GM23338 (cell line): ENCODE data around the gene PTBP3. TPM values are rescaled to one million over a fixed set of nuclear protein-coding genes. Genes with fewer than 3 reads are reported as not detected.

Source experiments
- ATAC-seq: fragments of 200-7000 bp; cut with Tn5 transposase; 3 replicates; pipeline ENCODE4 v1.9.1; 2020
- DNase-seq: peaks from one replicate; pipeline ENCODE4 v3.0.0-alpha.2; 2015; ENCODE audit warnings: low spot score
- H2AFZ ChIP-seq: fragments of 200-600 bp; sonication (generic); 2 replicates; pipeline ENCODE4 v1.8.0; 2016; ENCODE audit warnings: antibody characterized with exemption, mild to moderate bottlenecking, moderate library complexity
- H3F3A ChIP-seq: fragments of 200-600 bp; sonication (generic); replicated peaks from 2 replicates; pipeline ENCODE4 v1.8.0; 2017; ENCODE audit warnings: antibody characterized with exemption, mixed run types, low read depth
- H3K27ac ChIP-seq: fragments of 200-600 bp; sonication (generic); 2 replicates; pipeline ENCODE4 v1.6.1; 2016; ENCODE audit warnings: low read depth
- H3K27me3 ChIP-seq: fragments of 200-600 bp; sonication (generic); 2 replicates; pipeline ENCODE4 v1.8.0; 2016; ENCODE audit warnings: mild to moderate bottlenecking, mixed run types, moderate library complexity; ENCODE audit not compliant: insufficient read depth
- H3K36me3 ChIP-seq: fragments of 200-600 bp; sonication (generic); 2 replicates; pipeline ENCODE4 v1.8.0; 2016; ENCODE audit warnings: mild to moderate bottlenecking; ENCODE audit not compliant: insufficient read depth
- H3K4me1 ChIP-seq: fragments of 200-600 bp; sonication (generic); 2 replicates; pipeline ENCODE4 v1.8.0; 2016; ENCODE audit warnings: mild to moderate bottlenecking, moderate library complexity; ENCODE audit not compliant: insufficient read depth
- H3K4me2 ChIP-seq: fragments of 200-600 bp; sonication (generic); 2 replicates; pipeline ENCODE4 v1.7.1; 2017; ENCODE audit warnings: mixed run types
- H3K4me3 ChIP-seq: fragments of 200-600 bp; sonication (generic); 2 replicates; pipeline ENCODE4 v1.6.1; 2016; ENCODE audit warnings: mixed run types
- H3K79me2 ChIP-seq: fragments of 200-600 bp; sonication (generic); replicated peaks from 2 replicates; pipeline ENCODE4 v1.8.0; 2017; ENCODE audit warnings: mild to moderate bottlenecking; ENCODE audit not compliant: insufficient read depth
- H3K9me2 ChIP-seq: fragments of 200-600 bp; sonication (generic); 2 replicates; pipeline ENCODE4 v1.8.0; 2017; ENCODE audit not compliant: insufficient read depth
- H4K20me1 ChIP-seq: fragments of 200-600 bp; sonication (generic); replicated peaks from 2 replicates; pipeline ENCODE4 v1.8.0; 2017; ENCODE audit warnings: mild to moderate bottlenecking; ENCODE audit not compliant: insufficient read depth
- H3K27ac Mint-ChIP-seq: 2 replicates; pipeline ENCODE4 v1.8.0; 2020; ENCODE audit warnings: inconsistent platforms, mild to moderate bottlenecking, moderate library complexity, mixed read lengths
- H3K27me3 Mint-ChIP-seq: 3 replicates; pipeline ENCODE4 v1.8.0; 2022; ENCODE audit warnings: low read depth, mild to moderate bottlenecking, moderate library complexity, mixed read lengths, inconsistent platforms; ENCODE audit not compliant: insufficient read depth, poor library complexity
- H3K36me3 Mint-ChIP-seq: 3 replicates; pipeline ENCODE4 v1.8.0; 2021; ENCODE audit warnings: low read depth, mild to moderate bottlenecking, inconsistent platforms, moderate library complexity, mixed read lengths
- H3K4me1 Mint-ChIP-seq: 3 replicates; pipeline ENCODE4 v1.8.0; 2020; ENCODE audit warnings: mild to moderate bottlenecking, inconsistent platforms, mixed read lengths
- H3K4me3 Mint-ChIP-seq: 3 replicates; pipeline ENCODE4 v1.8.0; 2021; ENCODE audit warnings: moderate library complexity, mild to moderate bottlenecking, inconsistent platforms, mixed read lengths
- H3K9me3 Mint-ChIP-seq: 3 replicates; pipeline ENCODE4 v1.8.0; 2020; ENCODE audit warnings: moderate library complexity, mild to moderate bottlenecking, inconsistent platforms, mixed read lengths
- CREB1 ChIP-seq: fragments of 250-450 bp; sonication (Bioruptor Pico); IDR thresholded peaks from 2 replicates; pipeline ENCODE4 v1.5.0; 2020; ENCODE audit warnings: low read depth, mild to moderate bottlenecking, moderate library complexity
- CTCF ChIP-seq, 2 experiments: fragments of 200-600 bp in 1 of 2; sonication (generic) in 1 of 2; conservative IDR thresholded peaks; 2 replicates each; pipeline versions ENCODE4 v1.5.1 to v1.6.1; 2016 to 2017; ENCODE audit warnings: antibody characterized with exemption in 2 of 2, low read depth in 2 of 2, mild to moderate bottlenecking in 2 of 2, moderate library complexity in 1 of 2
- ETS1 ChIP-seq: IDR thresholded peaks from 2 replicates; pipeline ENCODE4 v1.6.1; 2016; ENCODE audit warnings: antibody characterized with exemption
- EZH2 ChIP-seq: fragments of 200-600 bp; sonication (generic); IDR thresholded peaks from one replicate; pipeline ENCODE4 v1.8.0; 2017; ENCODE audit warnings: antibody characterized with exemption, mild to moderate bottlenecking, low read depth; ENCODE audit not compliant: unreplicated experiment
- EZH2phosphoT487 ChIP-seq: fragments of 200-600 bp; sonication (generic); IDR thresholded peaks from one replicate; pipeline ENCODE4 v1.8.1; 2018; ENCODE audit warnings: antibody characterized with exemption; ENCODE audit not compliant: unreplicated experiment
- JUNB ChIP-seq: IDR thresholded peaks from one replicate; pipeline ENCODE4 v1.6.1; 2016; ENCODE audit warnings: antibody characterized with exemption; ENCODE audit not compliant: unreplicated experiment
- NANOG ChIP-seq: IDR thresholded peaks from 2 replicates; pipeline ENCODE4 v1.6.1; 2016; ENCODE audit warnings: antibody characterized with exemption, borderline replicate concordance
- POLR2AphosphoS5 ChIP-seq: IDR thresholded peaks from 2 replicates; pipeline ENCODE4 v1.6.1; 2016; ENCODE audit warnings: antibody characterized with exemption, low read depth
- REST ChIP-seq: IDR thresholded peaks from one replicate; pipeline ENCODE4 v1.6.1; 2018; ENCODE audit warnings: antibody characterized with exemption; ENCODE audit not compliant: unreplicated experiment
- STAT1 ChIP-seq: IDR thresholded peaks from one replicate; pipeline ENCODE4 v1.6.1; 2016; ENCODE audit warnings: antibody characterized with exemption; ENCODE audit not compliant: unreplicated experiment
- ZNF114 ChIP-seq: fragments of 250-450 bp; sonication (Bioruptor Pico); IDR thresholded peaks from 2 replicates; pipeline ENCODE4 v1.5.0; 2020; ENCODE audit warnings: mild to moderate bottlenecking, moderate library complexity
- ZNF331 ChIP-seq: fragments of 250-450 bp; sonication (Bioruptor Pico); IDR thresholded peaks from 2 replicates; pipeline ENCODE4 v1.5.0; 2020; ENCODE audit warnings: low read depth, mild to moderate bottlenecking, moderate library complexity
- ZNF462 ChIP-seq: fragments of 250-450 bp; sonication (Bioruptor Pico); IDR thresholded peaks from 2 replicates; pipeline ENCODE4 v1.5.0; 2020; ENCODE audit warnings: mild to moderate bottlenecking, moderate library complexity
- polyA plus RNA-seq: library from polyadenylated mRNA; unstranded; fragments of >200 nt; fragmentation: Nextera tagmentation; extraction: Ambion mirVana; gene quantifications from 2 replicates; pipeline ENCODE4 v1.2.1, GENCODE V29; 2016
- total RNA-seq: library from RNA; depleted of rRNA; stranded (reverse); fragments of >200 nt; shearing (Covaris generic); gene quantifications from 2 replicates; pipeline ENCODE4 v1.2.3, GENCODE V29; 2014

Gene PTBP3
- total and polyA plus RNA-seq, 2 experiments from 2014 or later: 20.0 to 92.9 TPM

GRCh38 chr9:112234779-112235178 lies 98.6 kb downstream of the PTBP3 start:
- H3K9me2 ChIP-seq: no peaks in the 10 kb centered on the region
- Mint-ChIP-seq H3K4me3 (no peak overlapping the region), H3K4me1 (peaks cover 11% of the 10 kb centered on the region; the same call in 2 of the 3 replicates), H3K9me3 (no peaks in the 10 kb centered on the region), H3K36me3 (peaks cover 13% of the 10 kb centered on the region; the same call in 2 of the 3 replicates), H3K27me3 (no peaks in the 10 kb centered on the region), H3K27ac (no peak overlapping the region)
- no peak overlapping the region for H3K27ac ChIP-seq
- no peaks in the 10 kb centered on the region for H4K20me1 ChIP-seq
- no peaks in the 10 kb centered on the region for H3K79me2 ChIP-seq
- no peaks in the 10 kb centered on the region for H3F3A ChIP-seq
- ATAC-seq: no peak
- DNase-seq: no peak
- H3K4me3 ChIP-seq: no peak overlapping the region
- H3K27me3 ChIP-seq: no peaks in the 10 kb centered on the region
- H3K4me1 ChIP-seq: no peaks in the 10 kb centered on the region
- TF ChIP-seq POLR2AphosphoS5 (no peak), ZNF462 (no peak), NANOG (no peak), CREB1 (no peak), ZNF331 (CRISPR knock-in tag) (no peak), ETS1 (no peak), STAT1 (no peak), REST (no peak), JUNB (no peak), CTCF (conservative IDR thresholded peaks at IDR 0.05; ENCODE audit: low read depth in 2 of 2) (no peak), EZH2 (no peak), EZH2phosphoT487 (no peak), ZNF114 (no peak)
- no peak overlapping the region for H3K4me2 ChIP-seq
- H3K36me3 ChIP-seq: no peaks in the 10 kb centered on the region
- H2AFZ ChIP-seq: no peak overlapping the region
